Thyroid gland (tissue), 4 donors: ENCODE results near the gene MSMO1. TPM values are rescaled to one million over a fixed set of nuclear protein-coding genes. Genes with fewer than 3 reads are reported as not detected.

Source experiments
- DNase-seq, 2 donors: peaks; one replicate each; pipeline ENCODE4 v3.0.0-alpha.2; 2019
- H3K27ac ChIP-seq, 3 donors: fragments of 200-600 bp; sonication (generic); 1 replicate in 2 of 3; 2 replicates in 1 of 3; pipeline ENCODE4 v1.5.1; 2016 to 2019; ENCODE audit warnings: mild to moderate bottlenecking in 1 of 3, moderate library complexity in 1 of 3
- H3K27me3 ChIP-seq: fragments of 200-600 bp; sonication (generic); one replicate; pipeline ENCODE4 v1.5.1; 2019
- H3K36me3 ChIP-seq, 2 donors: fragments of 200-600 bp; sonication (generic); one replicate each; pipeline ENCODE4 v1.5.1; 2016 to 2019
- H3K4me1 ChIP-seq, 2 donors: fragments of 200-600 bp; sonication (generic); one replicate each; pipeline ENCODE4 v1.5.1; 2017 to 2019
- H3K4me3 ChIP-seq, 3 donors: fragments of 200-600 bp; sonication (generic); replicated peaks in 1 of 3; 1 replicate in 2 of 3; 2 replicates in 1 of 3; pipeline ENCODE4 v1.5.1; 2016; ENCODE audit warnings: mild to moderate bottlenecking in 1 of 3
- H3K9me3 ChIP-seq: fragments of 200-600 bp; sonication (generic); one replicate; pipeline ENCODE4 v1.5.1; 2017
- CTCF ChIP-seq, 6 experiments: fragments of 200-600 bp in 3 of 6; fragments of 450-650 bp in 3 of 6; sonication (generic) in 3 of 6; IDR thresholded peaks; one replicate each; pipeline ENCODE4 v1.5.1; 2016 to 2019; ENCODE audit warnings: antibody characterized with exemption in 6 of 6, mild to moderate bottlenecking in 2 of 6, inconsistent platforms in 1 of 6, moderate library complexity in 1 of 6
- POLR2A ChIP-seq, 2 donors: fragments of 450-650 bp; IDR thresholded peaks; one replicate each; pipeline ENCODE4 v1.6.1; 2017; ENCODE audit warnings: antibody characterized with exemption in 2 of 2, mild to moderate bottlenecking in 2 of 2, moderate library complexity in 1 of 2
- whole genome bisulfite sequencing, 2 donors: methylation state at CpG; one replicate each; pipeline ENCODE4 v1.1.5; 2017; 5-methylcytosine and 5-hydroxymethylcytosine counted together
- intact Hi-C: fragments of 100-400 bp; cut with DNase I; formaldehyde crosslinking; loops from one replicate; pipeline ENCODE4 v1.15.1; 2023
- total RNA-seq, 4 donors: library from RNA; depleted of rRNA; stranded (reverse); fragments of >200 nt; gene quantifications; one replicate each; pipeline ENCODE4 v1.2.3, GENCODE V29; 2016

Gene MSMO1
- total RNA-seq, 4 donors from 2014 or later: 27.7 to 39.7 (median 32.7) TPM

GRCh38 chr4:165324918-165325304 is 2.6 kb upstream of the MSMO1 start:
- Histone ChIP-seq H3K9me3 (no peaks in the 10 kb centered on the region), H3K27me3 (no peaks in the 10 kb centered on the region), H3K4me1 (peaks cover 6 to 11% of the 10 kb centered on the region in 2 donors), H3K4me3 (no peak overlapping the region), H3K27ac (no peak overlapping the region), H3K36me3 (no peaks in the 10 kb centered on the region)
- 98 to 99% methylated on average over 3 of the region's 3 CpGs for WGBS, 2 donors
- TF ChIP-seq CTCF (IDR thresholded peaks at IDR 0.05) (no peak), POLR2A (IDR thresholded peaks at IDR 0.05) (no peak)
- no peak for DNase-seq
- intact Hi-C loops: loop anchor here (5.0 to 10.0 kb wide), 2 partner anchors 120 to 213 kb away; partner anchors contain the start of genes KLHL2 and TMEM192

- H3K36me3 ChIP-seq: no peaks in the 10 kb centered on the region
- TF ChIP-seq POLR2A (IDR thresholded peaks at IDR 0.05) (no peak), CTCF (IDR thresholded peaks at IDR 0.05) (no peak)
- WGBS, 2 donors: 50 to 57% methylated on average over 8 of the region's 8 CpGs
- H3K4me1 ChIP-seq: peaks cover 6 to 11% of the 10 kb centered on the region in 2 donors
- peak overlapping the region; percentile 76 to 92 (median 85) for H3K27ac ChIP-seq
- H3K4me3 ChIP-seq: no peak overlapping the region
- intact Hi-C loops: loop anchor here (5.0 to 10.0 kb wide), 2 partner anchors 121 to 214 kb away; partner anchors contain the start of genes KLHL2 and TMEM192
- no peaks in the 10 kb centered on the region for H3K27me3 ChIP-seq
- peak; percentile 9 to 12 for DNase-seq
- H3K9me3 ChIP-seq: no peaks in the 10 kb centered on the region
These were observed 1.5 kb upstream of the MSMO1 start for GRCh38 chr4:165325732-165326512.

GRCh38 chr4:165326831-165327210 is 648 bp upstream of the MSMO1 start:
- 0 to 1% methylated on average over 14 of the region's 14 CpGs for WGBS, 2 donors
- H3K27ac ChIP-seq: peak overlapping the region; percentile 76 to 92 (median 85)
- intact Hi-C loops: loop anchor here (5.0 to 10.0 kb wide), 2 partner anchors 122 to 215 kb away; partner anchors contain the start of genes KLHL2 and TMEM192
- no peaks in the 10 kb centered on the region for H3K9me3 ChIP-seq
- H3K36me3 ChIP-seq: no peaks in the 10 kb centered on the region
- no peaks in the 10 kb centered on the region for H3K27me3 ChIP-seq
- peaks cover 6 to 11% of the 10 kb centered on the region in 2 donors for H3K4me1 ChIP-seq
- DNase-seq: peak; percentile 58 to 60
- TF ChIP-seq CTCF (IDR thresholded peaks at IDR 0.05) (no peak), POLR2A (IDR thresholded peaks at IDR 0.05) (no peak)
- peak overlapping the region; percentile 18 to 68 (median 54) for H3K4me3 ChIP-seq

- Histone ChIP-seq H3K27me3 (no peaks in the 10 kb centered on the region), H3K27ac (peak overlapping the region in 1 of 3 donors; percentile 65), H3K9me3 (no peaks in the 10 kb centered on the region), H3K36me3 (no peaks in the 10 kb centered on the region), H3K4me1 (peaks cover 6 to 11% of the 10 kb centered on the region in 2 donors), H3K4me3 (peak overlapping the region; percentile 54 to 88 (median 59))
- TF ChIP-seq POLR2A (IDR thresholded peaks at IDR 0.05): no peak
- TF ChIP-seq CTCF (IDR thresholded peaks at IDR 0.05): no peak
- intact Hi-C loops: loop anchor here (5.0 to 10.0 kb wide), 2 partner anchors 123 to 216 kb away; partner anchors contain the start of genes KLHL2 and TMEM192
- WGBS, 2 donors: 1% methylated on average over 7 of the region's 7 CpGs
- DNase-seq: no peak
These were observed 594 bp downstream of the MSMO1 start for GRCh38 chr4:165328101-165328425.

GRCh38 chr4:165328708-165329107 is 1.2 kb downstream of the MSMO1 start:
- Histone ChIP-seq H3K9me3 (no peaks in the 10 kb centered on the region), H3K4me3 (no peak overlapping the region), H3K4me1 (peaks cover 6 to 11% of the 10 kb centered on the region in 2 donors), H3K27ac (no peak overlapping the region), H3K36me3 (no peaks in the 10 kb centered on the region), H3K27me3 (no peaks in the 10 kb centered on the region)
- TF ChIP-seq CTCF (IDR thresholded peaks at IDR 0.05): no peak
- TF ChIP-seq POLR2A (IDR thresholded peaks at IDR 0.05): no peak
- WGBS, 2 donors: 48 to 49% methylated on average over 4 of the region's 4 CpGs
- intact Hi-C loops: loop anchor here (5.0 to 10.0 kb wide), 2 partner anchors 124 to 216 kb away; partner anchors contain the start of genes KLHL2 and TMEM192
- DNase-seq: no peak
